ENCODE measurements around the gene ELP5.

DNA sequence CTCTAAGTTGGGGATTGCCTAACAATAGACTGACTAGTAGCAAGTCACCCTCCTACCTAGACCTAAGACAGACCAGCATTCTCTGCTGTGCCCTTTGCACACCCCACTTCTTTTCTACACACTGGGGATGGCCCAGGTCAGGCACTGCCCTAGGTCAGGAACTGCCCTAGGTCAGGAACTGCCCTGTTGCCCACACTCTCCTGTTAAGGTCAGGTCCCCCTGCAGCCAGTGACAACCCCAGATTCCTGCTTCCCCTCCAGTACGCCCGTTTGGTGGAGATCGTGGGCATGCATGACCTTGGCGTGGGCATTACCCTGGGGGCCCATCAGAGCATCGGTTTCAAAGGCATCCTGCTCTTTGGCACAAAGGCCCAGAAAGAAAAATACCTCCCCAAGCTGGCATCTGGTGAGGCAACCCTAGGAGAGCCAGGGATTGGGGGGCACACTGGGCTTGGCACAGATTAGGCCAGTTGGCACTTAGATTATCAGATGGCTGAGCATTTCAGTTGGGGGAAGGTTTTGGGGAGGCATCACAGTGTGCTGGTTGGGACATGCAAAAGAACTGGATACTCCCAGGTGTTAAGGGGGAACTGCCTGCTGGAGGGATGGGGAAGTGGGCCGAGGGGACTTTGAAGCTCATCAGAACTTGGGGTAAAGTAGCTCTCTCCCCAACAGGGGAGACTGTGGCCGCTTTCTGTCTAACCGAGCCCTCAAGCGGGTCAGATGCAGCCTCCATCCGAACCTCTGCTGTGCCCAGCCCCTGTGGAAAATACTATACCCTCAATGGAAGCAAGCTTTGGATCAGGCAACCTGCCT lies 30.5 kb upstream of the ELP5 start:
- TF ChIP-seq, protein P1, sequence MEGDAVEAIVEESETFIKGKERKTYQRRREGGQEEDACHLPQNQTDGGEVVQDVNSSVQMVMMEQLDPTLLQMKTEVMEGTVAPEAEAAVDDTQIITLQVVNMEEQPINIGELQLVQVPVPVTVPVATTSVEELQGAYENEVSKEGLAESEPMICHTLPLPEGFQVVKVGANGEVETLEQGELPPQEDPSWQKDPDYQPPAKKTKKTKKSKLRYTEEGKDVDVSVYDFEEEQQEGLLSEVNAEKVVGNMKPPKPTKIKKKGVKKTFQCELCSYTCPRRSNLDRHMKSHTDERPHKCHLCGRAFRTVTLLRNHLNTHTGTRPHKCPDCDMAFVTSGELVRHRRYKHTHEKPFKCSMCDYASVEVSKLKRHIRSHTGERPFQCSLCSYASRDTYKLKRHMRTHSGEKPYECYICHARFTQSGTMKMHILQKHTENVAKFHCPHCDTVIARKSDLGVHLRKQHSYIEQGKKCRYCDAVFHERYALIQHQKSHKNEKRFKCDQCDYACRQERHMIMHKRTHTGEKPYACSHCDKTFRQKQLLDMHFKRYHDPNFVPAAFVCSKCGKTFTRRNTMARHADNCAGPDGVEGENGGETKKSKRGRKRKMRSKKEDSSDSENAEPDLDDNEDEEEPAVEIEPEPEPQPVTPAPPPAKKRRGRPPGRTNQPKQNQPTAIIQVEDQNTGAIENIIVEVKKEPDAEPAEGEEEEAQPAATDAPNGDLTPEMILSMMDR (conservative IDR thresholded peaks at IDR 0.05; ENCODE audit: low read length) = no peak
- TF ChIP-seq EZH2phosphoT487 (IDR thresholded peaks at IDR 0.05; ENCODE audit: borderline replicate concordance) = no peak

Data from Loucy (cell line).